HG02852 (cell line): ENCODE data around the gene RABL6.
"Not testable (repeated sequence)": the region's sequence is repeated elsewhere in the genome, so short reads cannot be mapped to it uniquely, and the experiment has no call there.

Source experiments
- ATAC-seq: cut with Tn5 transposase; IDR thresholded peaks from one replicate; pipeline ENCODE4 v1.9.1; 2021; ENCODE audit warnings: mild to moderate bottlenecking, moderate library complexity; ENCODE audit not compliant: unreplicated experiment

The RABL6 gene, protein sequence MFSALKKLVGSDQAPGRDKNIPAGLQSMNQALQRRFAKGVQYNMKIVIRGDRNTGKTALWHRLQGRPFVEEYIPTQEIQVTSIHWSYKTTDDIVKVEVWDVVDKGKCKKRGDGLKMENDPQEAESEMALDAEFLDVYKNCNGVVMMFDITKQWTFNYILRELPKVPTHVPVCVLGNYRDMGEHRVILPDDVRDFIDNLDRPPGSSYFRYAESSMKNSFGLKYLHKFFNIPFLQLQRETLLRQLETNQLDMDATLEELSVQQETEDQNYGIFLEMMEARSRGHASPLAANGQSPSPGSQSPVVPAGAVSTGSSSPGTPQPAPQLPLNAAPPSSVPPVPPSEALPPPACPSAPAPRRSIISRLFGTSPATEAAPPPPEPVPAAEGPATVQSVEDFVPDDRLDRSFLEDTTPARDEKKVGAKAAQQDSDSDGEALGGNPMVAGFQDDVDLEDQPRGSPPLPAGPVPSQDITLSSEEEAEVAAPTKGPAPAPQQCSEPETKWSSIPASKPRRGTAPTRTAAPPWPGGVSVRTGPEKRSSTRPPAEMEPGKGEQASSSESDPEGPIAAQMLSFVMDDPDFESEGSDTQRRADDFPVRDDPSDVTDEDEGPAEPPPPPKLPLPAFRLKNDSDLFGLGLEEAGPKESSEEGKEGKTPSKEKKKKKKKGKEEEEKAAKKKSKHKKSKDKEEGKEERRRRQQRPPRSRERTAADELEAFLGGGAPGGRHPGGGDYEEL

DNA sequence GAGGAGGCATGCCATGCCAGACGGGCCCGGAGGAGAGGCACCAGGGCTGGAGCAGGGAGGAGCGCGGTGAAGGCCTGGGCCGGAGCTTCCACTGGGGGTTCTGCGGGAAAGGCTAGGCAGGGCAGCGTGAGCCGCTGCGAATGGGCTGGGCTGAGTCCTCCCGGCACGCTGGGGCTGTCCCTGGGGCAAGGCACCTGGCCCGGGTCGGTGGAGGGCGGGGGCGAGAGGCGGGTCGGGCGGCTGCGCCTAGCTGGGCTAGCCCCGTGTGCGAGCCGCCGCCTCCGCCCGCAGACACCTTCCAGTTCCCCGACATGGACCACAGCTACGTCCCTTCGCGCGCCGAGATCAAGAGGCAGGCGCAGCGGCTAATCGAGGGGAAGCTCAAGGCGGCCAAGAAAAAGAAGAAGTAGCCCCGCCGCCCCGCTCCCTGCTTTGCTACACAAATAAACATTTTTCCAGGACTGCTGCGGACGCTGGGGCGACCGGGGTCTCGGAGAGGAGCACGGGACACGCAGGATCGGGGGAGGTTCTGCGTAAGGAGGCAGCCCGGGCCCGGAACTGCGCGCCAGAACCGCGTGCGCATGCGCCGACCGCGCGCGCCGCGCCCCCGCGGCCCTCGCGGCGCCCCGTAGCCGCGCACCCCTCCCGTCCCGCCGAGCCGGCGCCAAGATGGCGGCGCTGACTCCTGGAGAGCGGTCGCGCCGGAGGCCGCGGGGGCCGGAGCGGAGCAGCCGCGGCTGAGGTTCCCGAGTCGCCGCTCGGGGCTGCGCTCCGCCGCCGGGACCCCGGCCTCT lies at the start of gene RABL6:
Gene RABL6, plus strand, starts transcription at position 668 of the 794 bp plus-strand sequence. CDS start 249 bp downstream, outside the sequence.
- ATAC-seq, result peak; percentile 79

DNA sequence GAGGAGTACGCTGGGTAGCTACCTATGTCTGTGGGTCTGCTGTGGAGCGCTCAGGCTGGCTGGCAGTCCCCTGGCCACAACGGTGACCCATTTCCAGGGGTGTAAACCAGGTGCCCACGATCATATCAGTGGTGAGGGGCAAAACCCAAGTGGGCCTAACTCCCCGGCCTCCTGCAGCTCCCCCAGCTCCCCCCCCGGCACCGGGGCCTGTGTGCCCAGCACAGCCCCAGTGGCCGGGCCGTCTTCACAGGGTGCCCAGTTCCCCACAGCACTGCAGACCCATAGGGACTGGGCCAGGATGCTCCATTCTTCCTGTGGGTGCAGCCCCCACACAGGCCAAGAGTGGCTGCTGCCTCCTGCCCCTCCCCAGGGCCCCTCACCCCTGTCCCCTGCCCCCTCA lies 48.7 kb upstream of the RABL6 start:
- ATAC-seq, result no peak

DNA sequence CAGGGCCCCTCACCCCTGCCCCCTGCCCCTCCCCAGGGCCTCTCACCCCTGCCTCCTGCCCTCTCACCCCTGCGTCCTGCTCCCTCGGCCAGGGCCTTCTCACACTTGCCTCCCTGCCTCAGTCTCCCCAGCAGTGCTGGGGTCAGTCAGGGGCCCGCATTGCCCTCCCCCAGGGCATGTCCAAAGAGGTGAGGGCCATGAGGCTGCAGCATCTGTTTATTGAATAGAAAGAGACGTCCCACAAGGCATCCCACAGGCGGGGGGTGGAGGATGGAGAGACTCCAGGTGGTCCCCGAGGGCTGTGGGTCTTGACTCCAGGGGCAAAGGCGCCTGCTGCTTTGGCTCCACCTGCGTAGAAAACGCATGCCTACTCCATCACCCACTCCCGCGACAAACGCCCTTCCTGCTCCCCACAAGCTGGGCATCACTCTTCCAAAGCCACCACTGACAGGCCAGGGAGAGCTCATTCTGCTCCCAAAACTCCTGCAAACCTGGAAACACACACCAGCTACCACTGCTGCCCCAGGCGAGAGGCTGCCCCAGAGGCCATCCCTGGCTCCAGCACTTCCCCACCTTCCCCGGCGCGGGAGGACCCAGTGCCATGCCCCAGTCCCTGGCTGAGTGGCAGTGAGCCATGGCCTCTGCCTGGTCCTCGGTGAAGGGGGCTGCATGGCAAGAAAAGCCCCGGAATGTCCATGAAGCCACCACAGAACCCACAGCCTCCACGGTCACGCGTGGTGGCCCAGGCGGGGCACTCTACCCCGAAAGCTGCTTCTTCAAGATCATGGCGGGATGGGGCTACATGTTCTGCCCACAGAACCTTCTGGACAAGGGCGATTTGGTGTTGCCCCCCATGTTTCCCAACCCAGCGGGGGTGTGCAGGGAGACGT lies 48.1 kb upstream of the RABL6 start:
- no peak for ATAC-seq

DNA sequence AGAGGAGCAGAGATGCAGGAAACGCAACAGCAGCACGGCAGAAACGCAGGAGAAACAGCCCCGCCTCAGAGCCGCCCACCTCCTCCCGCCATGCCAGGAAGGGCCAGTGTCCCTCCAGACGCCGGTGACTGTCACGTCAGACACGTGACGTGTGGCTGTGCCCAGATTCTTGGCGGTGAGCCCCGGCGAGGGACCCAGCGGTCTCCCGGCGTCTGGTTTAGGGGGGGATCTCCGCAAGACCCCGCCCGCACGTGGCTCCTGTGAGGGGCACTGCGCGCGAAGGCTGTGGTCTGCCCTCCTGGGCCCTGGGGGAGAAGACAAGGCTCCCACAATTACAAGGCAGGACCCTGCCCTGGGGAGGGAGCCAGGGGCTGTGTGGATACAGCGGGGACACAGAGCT lies 47.3 kb upstream of the RABL6 start:
- ATAC-seq, result no peak

DNA sequence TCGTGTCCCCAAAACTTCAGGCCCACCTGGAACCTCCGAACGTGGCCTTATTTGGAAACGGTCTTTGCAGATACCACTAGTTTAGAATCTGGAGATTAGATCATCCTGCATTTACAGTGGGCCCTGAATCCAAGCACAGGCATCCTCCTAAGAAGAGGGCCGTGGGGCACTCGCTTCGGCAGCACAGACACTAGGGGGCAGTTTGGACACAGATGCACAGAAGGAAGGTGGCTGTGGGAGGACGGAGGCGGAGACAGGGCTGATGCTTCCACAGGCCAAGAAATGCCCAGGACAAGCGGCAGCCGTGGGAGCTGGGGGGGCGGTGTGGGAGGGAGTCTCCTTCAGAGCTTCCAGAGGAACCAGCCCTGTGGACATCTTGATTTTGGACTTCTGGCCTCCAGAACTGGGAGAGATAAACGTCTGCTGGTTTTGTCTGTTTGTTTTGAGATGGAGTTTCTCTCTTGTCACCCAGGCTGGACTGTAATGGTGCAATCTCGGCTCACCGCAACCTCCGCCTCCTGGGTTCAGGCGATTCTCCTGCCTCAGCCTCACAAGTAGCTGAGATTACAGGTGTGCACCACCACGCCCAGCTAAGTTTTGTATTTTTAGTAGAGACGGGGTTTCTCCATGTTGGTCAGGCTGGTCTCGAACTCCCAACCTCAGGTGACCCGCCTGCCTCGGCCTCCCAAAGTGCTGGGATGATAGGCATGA lies 46.8 kb upstream of the RABL6 start:
- ATAC-seq, result not testable (repeated sequence)

DNA sequence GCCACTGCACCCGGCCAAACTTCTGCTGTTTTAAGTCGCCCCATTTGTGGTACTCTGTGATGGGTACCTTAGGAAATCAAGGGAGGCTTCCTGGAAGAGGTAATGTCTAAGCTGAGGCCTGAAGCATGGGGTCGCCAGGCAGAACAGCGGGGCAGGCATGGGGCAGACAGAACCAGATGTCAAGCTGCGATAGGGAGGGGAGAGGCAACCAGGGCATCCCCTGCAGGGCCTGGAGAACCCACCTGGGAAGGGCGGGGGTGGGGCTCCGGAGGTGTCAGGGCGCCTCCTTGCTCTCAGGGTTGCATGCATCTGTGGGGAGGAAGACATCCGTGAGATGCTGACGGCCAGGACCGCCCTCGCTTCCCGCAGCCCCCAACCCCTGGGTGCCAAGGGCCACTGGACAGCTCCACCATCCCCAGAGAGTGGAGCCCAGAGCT lies 46.2 kb upstream of the RABL6 start:
- ATAC-seq, result no peak

DNA sequence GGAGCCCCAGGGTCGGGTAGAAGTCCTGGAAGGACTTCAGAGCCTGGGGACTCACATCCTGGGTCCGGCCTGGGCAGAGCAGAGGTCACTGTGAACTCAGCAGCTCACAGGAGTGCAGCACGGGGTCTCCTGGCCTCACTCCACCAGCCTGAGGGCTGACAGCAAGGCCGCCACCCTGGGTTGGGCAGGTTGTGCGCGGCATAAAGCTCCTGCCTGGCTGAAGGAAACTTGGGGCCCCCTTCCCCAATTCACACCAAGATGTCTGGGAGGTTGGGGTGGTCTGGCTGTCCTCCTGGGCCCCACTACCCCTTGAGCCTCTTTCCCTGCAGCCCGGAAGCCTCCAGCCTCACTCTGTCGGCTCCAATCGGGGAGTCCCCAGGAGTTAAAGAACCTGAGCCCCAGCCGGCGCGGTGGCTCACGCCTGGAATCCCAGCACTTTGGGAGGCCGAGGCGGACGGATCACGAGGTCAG lies 45.5 kb upstream of the RABL6 start:
- no peak for ATAC-seq

DNA sequence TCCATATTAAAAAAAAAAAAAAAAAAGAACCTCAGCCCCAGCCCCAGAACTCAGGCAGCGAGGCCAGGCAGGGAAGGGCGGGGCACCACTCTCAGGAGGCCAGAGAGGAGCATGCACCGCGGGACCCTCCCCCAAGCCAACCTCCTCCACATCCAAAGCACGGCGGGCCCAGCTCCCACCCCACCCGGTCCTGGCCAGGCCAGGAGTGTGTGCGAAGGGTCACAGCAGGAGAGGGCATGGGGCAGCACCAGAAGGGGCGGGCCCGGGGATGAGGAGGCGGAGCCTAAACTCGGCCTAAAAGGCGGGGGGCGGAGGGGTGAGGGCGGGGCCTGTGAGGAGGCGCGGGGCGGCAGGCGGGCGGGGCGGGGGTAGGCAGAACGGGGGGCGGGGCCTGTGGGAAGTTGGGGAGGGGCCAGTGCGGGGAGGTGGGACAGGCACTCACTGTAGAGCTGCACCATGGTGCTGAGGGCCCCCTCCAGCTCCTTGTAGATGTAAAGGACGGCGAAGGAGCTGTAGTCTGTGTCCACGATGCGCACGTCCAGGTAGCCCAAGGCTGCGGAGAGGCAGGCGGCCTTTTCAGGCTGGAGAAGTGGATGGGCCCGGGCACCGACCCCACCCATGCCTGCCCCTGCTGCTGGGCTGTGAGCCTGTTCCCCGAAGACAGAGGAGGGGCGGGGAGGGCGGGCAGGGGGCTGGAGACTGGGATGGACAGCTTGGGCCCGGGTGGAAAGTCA lies 44.7 kb upstream of the RABL6 start:
- no peak for ATAC-seq

DNA sequence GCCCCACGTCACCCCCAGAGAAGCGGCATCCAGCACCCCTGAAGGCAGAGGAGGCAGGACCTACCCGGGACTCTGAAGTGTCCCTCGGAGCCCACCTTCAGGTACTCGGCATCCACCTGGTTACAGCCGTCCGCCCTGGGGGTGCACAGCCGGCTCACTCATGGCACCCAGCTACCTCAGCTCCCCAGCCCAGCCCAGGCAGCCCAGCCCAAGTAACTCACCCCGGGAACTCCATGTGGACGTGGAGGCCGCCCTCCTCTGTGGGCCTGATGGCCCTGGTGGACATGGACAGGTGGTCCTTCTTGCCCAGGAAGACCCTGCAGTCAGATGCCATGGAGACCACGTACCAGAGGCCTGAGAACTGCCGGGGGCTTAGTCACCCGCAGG lies 44.1 kb upstream of the RABL6 start:
- no peak for ATAC-seq

DNA sequence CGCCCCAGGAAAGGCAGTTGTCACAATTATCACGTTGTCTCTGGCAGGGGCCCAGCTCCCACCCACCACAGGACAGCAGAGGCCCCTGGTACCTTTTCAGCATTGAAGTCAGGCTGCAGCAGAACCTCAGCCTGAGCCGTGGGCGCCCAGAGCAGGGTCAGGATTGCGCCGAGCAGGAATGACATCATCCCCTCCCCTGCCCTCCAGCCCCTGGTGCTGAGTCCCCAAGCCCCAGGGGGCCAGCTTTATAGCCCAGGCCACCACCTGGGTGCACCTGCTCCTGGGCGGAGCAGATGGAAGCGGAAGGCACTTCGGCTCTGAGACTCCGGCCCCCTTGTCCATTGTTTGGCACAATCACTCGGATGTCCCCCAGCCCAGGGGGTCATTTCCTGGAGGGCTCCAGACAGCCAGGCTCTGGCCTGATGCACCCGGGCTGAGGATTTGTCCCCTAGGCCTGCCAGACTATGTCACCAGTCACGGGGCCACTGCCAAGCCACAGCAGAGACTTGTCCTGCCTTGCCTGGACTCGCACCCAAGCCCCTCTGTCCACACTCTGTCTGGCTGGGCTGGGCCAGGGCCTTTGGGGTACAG lies 43.4 kb upstream of the RABL6 start, which contains the start of gene LCN15:
Gene LCN15, minus strand, starts transcription at position 218 of the 591 bp plus-strand sequence. Its CDS starts 30 bp downstream, at position 188.
- no peak for ATAC-seq

DNA sequence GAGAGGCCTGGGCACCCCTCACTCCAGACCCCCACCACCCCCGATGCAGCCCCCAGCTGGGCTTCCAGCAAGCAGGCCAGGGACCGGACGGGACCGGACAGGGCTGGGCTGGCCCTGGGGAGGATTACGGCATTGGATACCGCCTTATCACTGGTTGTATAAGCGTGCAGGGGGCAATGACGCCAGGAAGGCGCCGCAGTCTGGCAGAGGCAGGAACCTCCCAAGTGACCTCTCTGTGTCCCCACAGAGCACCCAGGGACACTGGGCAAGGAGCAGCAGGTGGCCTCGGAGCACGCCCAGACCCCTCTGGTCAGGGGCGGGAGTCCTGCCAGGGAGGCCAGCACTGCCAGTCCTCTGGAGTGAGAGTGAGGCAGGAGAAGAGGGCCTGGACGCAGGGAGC lies 42.7 kb upstream of the RABL6 start:
- ATAC-seq, result no peak

DNA sequence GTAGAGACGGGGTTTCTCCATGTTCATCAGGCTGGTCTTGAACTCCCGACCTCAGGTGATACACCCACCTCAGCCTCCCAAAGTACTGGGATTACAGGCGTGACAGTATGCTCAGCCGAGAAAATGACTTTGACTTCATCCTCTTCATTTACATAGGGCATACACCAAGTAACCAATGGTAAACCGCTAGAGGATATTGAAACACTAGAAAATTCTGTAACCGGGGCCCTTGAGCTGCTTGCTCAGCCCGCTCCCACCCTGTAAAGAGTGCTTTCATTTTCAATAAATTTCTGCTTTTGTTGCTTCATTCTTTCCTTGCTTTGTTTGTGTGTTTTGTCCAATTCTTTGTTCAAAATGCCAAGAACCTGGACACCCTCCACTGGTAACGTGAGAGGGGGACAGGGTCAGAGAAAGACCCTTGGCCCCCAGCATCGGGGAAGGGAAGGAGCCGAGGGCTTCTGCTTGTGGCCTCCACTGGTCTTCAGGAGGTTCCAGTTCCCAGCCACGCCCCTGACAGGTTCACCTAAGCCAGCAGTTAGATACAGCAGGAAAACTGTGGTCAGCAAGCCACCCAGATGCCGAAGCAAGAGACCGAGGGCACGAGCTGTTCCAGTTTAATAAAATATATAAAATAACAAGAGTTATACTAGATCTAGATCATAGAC lies 41.9 kb upstream of the RABL6 start:
- ATAC-seq, result not testable (repeated sequence)

DNA sequence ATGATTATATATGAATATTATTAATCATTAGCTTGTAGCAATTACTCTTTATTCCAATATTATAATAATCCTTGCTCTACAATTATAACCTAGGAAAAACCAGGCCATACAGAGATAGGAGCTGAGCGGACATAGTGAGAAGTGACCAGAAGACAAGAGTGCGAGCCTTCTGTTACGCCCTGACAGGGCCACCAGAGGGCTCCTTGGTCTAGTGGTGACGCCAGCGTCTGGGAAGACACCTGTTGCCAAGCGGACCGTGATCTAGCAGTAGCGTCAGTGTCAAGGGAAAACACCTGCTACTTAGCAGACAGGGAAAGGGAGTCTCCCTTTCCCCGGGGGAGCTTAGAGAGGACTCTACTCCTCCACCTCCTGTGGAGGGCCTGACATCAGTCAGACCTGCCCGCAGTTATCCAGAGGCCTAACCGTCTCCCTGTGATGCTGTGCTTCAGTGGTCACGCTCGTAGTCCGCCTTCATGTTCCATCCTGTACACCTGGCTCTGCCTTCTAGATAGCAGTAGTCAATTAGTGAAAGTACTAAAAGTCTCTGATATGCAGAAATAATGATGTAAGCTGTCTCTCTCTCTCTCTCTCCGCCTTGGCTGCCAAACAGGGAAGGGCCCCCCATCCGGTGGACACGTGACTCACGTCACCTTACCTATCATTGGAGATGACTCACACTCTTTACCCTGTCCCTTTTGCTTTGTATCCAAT lies 41.2 kb upstream of the RABL6 start:
- not testable (repeated sequence) for ATAC-seq

DNA sequence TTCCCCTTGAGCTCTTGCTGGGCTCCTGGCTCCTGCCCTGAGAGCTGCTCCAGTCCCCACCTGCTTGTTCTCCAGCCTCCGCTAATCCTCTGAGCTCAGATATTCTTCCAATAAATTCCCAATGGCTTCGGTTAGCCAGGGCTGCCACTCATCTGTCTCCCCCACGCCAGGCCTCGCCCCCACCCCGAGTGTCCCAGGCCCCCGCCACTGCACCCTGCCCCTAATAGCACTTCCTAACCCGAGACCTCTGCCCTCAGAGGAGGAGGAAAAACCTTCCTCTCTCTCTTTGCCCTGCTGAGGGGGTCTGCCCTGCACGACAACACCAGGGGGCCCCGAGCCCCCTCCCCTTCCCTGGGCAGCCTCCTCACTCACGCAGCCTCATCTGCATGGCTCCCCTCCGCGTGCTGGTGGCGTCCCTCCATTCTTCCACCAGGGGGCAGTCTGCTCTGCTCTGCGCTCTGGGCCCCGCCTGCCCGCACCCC lies 38.0 kb upstream of the RABL6 start:
- ATAC-seq, result no peak

DNA sequence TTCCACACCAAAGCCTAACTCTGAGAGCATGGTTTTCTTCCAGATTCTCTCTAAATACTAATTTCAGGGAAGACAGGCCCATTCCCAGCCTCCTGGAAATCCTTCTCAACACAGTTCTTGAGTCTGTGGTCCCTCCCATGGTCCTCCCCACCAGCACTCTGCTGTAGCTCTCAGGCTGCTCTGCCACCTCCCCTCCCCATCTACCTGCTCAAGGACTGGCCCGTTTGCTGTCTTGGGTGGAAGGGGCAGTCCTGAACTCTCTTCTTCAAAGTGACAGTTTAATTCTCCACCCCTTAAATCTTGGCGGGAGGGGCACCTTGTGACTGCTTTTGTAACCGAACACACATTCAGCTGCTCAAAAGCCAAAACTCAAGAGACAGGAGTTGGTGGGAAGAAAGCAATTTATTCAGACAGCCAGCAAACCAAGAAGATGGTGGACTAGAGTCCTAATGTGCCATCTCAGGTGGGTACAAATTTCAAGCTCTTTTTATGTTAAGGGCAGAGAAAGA lies 35.8 kb upstream of the RABL6 start:
- no peak for ATAC-seq

DNA sequence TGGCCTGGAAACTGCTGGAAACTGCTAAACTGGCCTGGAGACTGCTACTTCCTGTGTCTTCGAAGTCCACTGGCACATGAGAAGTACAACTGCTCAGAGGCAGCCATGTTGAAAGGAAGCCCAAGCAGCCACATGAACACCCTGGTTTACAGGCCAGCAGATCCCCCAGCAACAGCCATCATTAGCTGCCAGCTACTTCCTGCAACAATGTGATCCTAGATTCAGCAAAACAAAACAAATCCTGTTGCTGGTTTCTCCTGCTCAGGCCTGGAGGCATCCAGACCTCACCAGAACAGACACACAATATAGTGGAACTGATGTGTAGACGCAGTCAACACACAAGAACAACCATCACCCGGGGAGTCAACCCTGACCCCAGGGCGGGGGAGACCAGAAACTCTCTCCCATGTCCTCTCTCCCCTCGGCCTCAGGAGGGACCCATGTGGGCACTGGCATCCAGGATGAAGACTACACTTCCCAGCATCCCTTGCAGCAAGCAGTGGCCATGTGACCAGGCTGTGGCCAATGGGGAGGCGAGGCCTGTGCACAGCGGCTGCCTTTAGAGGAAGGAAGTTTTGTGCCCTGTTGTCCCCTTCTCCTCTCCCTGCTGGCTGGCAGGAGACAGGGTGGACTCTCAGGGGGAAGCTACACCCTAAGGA lies 34.2 kb upstream of the RABL6 start:
- ATAC-seq, result no peak
